Mesendoderm (in vitro differentiated cells): ENCODE results near the gene PXK.
A peak's percentile ranks its signal among the peaks of the same experiment; 100 is the strongest.

ENCODE experiments used
- DNase-seq: peaks from one replicate; pipeline ENCODE4 v3.0.0; 2013
- H2AK5ac ChIP-seq: 2 replicates; pipeline ENCODE4 v1.6.1; 2013; ENCODE audit warnings: low read length, inconsistent platforms
- H2BK120ac ChIP-seq: 2 replicates; pipeline ENCODE4 v1.6.1; 2013; ENCODE audit warnings: low read depth, mild to moderate bottlenecking, low read length, moderate library complexity, mixed read lengths
- H2BK15ac ChIP-seq: replicated peaks from 2 replicates; pipeline ENCODE4 v1.6.1; 2013; ENCODE audit warnings: low read depth, mild to moderate bottlenecking, moderate library complexity
- H2BK5ac ChIP-seq: 2 replicates; pipeline ENCODE4 v1.6.1; 2013; ENCODE audit warnings: low read length, inconsistent platforms
- H3K18ac ChIP-seq: 2 replicates; pipeline ENCODE4 v1.6.1; 2013; ENCODE audit warnings: mild to moderate bottlenecking, low read length, mixed read lengths
- H3K23ac ChIP-seq: one replicate; pipeline ENCODE4 v1.6.1; 2013; ENCODE audit warnings: low read length
- H3K27ac ChIP-seq: 2 replicates; pipeline ENCODE4 v1.5.1; 2013; ENCODE audit warnings: low read depth, mild to moderate bottlenecking, inconsistent platforms, low read length, moderate library complexity
- H3K27me3 ChIP-seq: 2 replicates; pipeline ENCODE4 v1.6.1; 2013; ENCODE audit warnings: low read length, control low read depth, mild to moderate bottlenecking, inconsistent platforms; ENCODE audit not compliant: insufficient read depth, poor library complexity
- H3K36me3 ChIP-seq: 2 replicates; pipeline ENCODE4 v1.6.1; 2013; ENCODE audit warnings: low read length, inconsistent platforms; ENCODE audit not compliant: control insufficient read depth, insufficient read depth
- H3K4ac ChIP-seq: one replicate; pipeline ENCODE4 v1.6.1; 2013; ENCODE audit warnings: low read depth, mild to moderate bottlenecking, low read length, moderate library complexity
- H3K4me1 ChIP-seq: 2 replicates; pipeline ENCODE4 v1.6.1; 2013; ENCODE audit warnings: low read depth, low read length, inconsistent platforms; ENCODE audit not compliant: control insufficient read depth
- H3K4me2 ChIP-seq: 2 replicates; pipeline ENCODE4 v1.6.1; 2013; ENCODE audit warnings: low read length
- H3K4me3 ChIP-seq: 2 replicates; pipeline ENCODE4 v1.5.1; 2013; ENCODE audit warnings: mild to moderate bottlenecking, low read length
- H3K56ac ChIP-seq: one replicate; pipeline ENCODE4 v1.6.1; 2013; ENCODE audit warnings: low read length
- H3K79me1 ChIP-seq: 2 replicates; pipeline ENCODE4 v1.6.1; 2013; ENCODE audit warnings: low read length, inconsistent platforms
- H3K79me2 ChIP-seq: 2 replicates; pipeline ENCODE4 v1.6.1; 2013; ENCODE audit warnings: mild to moderate bottlenecking, low read length; ENCODE audit not compliant: control insufficient read depth, insufficient read depth
- H3K9ac ChIP-seq: 2 replicates; pipeline ENCODE4 v1.6.1; 2013; ENCODE audit warnings: low read length, inconsistent platforms
- H4K5ac ChIP-seq: one replicate; pipeline ENCODE4 v1.6.1; 2013; ENCODE audit warnings: low read length
- H4K8ac ChIP-seq: one replicate; pipeline ENCODE4 v1.6.1; 2013; ENCODE audit warnings: low read depth, mild to moderate bottlenecking, control low read depth, low read length, moderate library complexity
- WGBS: extraction: QIAGEN DNeasy Blood & Tissue Kit; methylation state at CpG from one replicate; pipeline ENCODE4 v1.1.7; 2013; ENCODE audit warnings: low lambda C conversion rate, missing lambda C conversion rate; ENCODE audit not compliant: insufficient coverage; ENCODE audit errors: extremely low coverage; 5-methylcytosine and 5-hydroxymethylcytosine counted together

PXK gene

DNA sequence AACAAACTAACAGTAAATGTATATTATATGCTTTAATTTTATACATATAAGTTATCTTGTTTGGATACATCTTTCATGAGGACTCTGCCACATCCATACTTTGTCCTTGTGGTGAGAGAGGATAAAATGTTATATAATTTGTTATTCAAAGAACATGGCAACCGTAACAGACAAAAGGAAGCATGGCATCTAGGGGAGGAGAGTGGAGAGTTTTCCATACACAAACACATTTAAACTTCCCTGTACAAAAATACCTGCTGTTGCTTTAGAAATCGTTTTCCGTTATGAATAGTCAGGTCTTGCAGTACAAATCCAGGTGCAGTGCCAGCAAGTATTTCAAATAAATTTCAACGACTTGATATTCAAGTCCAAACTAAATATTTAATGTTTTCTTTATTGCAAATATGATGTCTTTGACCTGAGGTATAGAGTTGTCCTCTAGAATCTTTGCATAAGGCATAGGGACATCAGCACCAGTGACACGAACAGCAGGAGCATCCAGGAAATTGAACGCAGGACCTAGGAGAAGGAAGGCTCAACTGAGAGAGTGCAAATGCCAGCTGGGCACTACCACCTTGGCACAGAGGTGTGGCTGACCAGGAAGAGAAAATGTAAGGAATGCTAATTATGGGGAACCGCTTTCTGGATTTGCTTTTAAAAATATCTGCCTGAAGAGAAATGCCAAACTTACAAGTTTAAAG, 95.1 kb downstream of the PXK start:
- no peak overlapping the region for H2AK5ac ChIP-seq
- H3K9ac ChIP-seq: no peak overlapping the region
- DNase-seq: no peak
- H4K8ac ChIP-seq: no peak overlapping the region
- no peak overlapping the region for H4K5ac ChIP-seq
- no peak overlapping the region for H2BK15ac ChIP-seq
- H3K27ac ChIP-seq: no peak overlapping the region
- H2BK120ac ChIP-seq: no peak overlapping the region
- WGBS: no CpG with 5 or more reads among the region's 7 CpGs
- H3K56ac ChIP-seq: no peak overlapping the region
- H3K36me3 ChIP-seq: peaks cover 13% of the 10 kb centered on the region
- no peak overlapping the region for H3K4me2 ChIP-seq
- H3K23ac ChIP-seq: no peak overlapping the region
- no peak overlapping the region for H2BK5ac ChIP-seq
- no peak overlapping the region for H3K18ac ChIP-seq
- no peaks in the 10 kb centered on the region for H3K4me1 ChIP-seq
- no peak overlapping the region for H3K4ac ChIP-seq
- no peaks in the 10 kb centered on the region for H3K27me3 ChIP-seq
- H3K79me1 ChIP-seq: peaks cover 5% of the 10 kb centered on the region
- H3K4me3 ChIP-seq: no peak overlapping the region
- peaks cover 19% of the 10 kb centered on the region for H3K79me2 ChIP-seq

DNA sequence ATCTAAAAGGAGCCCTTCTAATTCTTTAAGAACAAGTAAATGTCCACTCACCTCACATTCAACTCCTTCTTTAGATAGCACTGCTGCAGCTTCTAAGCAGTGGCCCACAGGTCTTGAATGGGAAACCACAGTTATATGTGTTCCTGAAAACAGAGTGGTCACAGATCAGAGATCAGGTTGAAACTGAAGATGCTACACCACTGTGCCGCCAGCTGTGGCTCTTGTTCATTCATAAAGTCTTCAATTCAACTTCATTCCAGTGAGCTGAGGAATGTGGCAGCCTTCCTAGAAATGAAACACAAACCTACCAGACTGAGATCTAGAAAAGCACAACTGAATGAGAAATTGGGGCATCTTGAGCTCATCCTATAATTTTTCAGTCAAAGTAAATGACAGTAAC, 97.0 kb downstream of the PXK start:
- Histone ChIP-seq H3K18ac (no peak overlapping the region), H3K9ac (peak overlapping the region; percentile 32), H3K79me1 (peaks cover 5% of the 10 kb centered on the region), H3K56ac (no peak overlapping the region), H3K27ac (peak overlapping the region; percentile 14), H3K4ac (no peak overlapping the region), H2BK15ac (no peak overlapping the region), H4K8ac (no peak overlapping the region), H3K23ac (no peak overlapping the region), H3K36me3 (peaks cover 13% of the 10 kb centered on the region), H3K79me2 (peaks cover 26% of the 10 kb centered on the region), H3K4me1 (peaks cover 4% of the 10 kb centered on the region), H2BK120ac (no peak overlapping the region), H2AK5ac (no peak overlapping the region), H3K4me2 (no peak overlapping the region), H2BK5ac (no peak overlapping the region), H3K27me3 (no peaks in the 10 kb centered on the region), H4K5ac (no peak overlapping the region), H3K4me3 (no peak overlapping the region)
- no peak for DNase-seq
- WGBS: no CpG with 5 or more reads among the region's 1 CpG

DNA sequence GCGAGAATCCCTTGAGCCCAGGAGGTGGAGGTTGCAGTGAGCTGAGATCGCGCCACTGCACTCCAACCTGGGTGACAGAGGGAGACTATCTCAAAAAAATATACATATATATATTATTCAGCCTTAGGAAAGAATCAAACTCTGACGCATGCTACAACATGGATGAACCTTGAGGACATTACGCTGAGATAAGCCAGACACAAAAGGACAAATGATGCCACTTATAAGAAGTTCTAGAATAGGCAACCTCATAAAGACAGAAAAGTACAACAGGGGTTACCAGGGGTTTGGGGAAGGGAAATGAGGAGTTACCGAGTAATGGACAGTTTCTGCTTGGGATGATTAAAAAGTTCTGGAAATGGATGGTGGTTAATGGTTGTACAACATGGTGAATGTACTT, 100.2 kb downstream of the PXK start:
- Histone ChIP-seq H2BK15ac (no peak overlapping the region), H3K4me2 (peak overlapping the region; percentile 95), H3K23ac (no peak overlapping the region), H3K4me1 (peaks cover 8% of the 10 kb centered on the region), H3K4ac (no peak overlapping the region), H2BK120ac (no peak overlapping the region), H3K9ac (peak overlapping the region; percentile 97), H3K18ac (no peak overlapping the region), H3K27me3 (no peaks in the 10 kb centered on the region), H3K79me1 (peaks cover 5% of the 10 kb centered on the region), H3K56ac (peak overlapping the region; percentile 99), H4K5ac (no peak overlapping the region), H3K27ac (peak overlapping the region; percentile 94), H3K79me2 (peaks cover 26% of the 10 kb centered on the region), H4K8ac (no peak overlapping the region), H2BK5ac (peak overlapping the region; percentile 52), H2AK5ac (no peak overlapping the region), H3K4me3 (peak overlapping the region; percentile 94), H3K36me3 (peaks cover 13% of the 10 kb centered on the region)
- DNase-seq: no peak
- WGBS: no CpG with 5 or more reads among the region's 6 CpGs

DNA sequence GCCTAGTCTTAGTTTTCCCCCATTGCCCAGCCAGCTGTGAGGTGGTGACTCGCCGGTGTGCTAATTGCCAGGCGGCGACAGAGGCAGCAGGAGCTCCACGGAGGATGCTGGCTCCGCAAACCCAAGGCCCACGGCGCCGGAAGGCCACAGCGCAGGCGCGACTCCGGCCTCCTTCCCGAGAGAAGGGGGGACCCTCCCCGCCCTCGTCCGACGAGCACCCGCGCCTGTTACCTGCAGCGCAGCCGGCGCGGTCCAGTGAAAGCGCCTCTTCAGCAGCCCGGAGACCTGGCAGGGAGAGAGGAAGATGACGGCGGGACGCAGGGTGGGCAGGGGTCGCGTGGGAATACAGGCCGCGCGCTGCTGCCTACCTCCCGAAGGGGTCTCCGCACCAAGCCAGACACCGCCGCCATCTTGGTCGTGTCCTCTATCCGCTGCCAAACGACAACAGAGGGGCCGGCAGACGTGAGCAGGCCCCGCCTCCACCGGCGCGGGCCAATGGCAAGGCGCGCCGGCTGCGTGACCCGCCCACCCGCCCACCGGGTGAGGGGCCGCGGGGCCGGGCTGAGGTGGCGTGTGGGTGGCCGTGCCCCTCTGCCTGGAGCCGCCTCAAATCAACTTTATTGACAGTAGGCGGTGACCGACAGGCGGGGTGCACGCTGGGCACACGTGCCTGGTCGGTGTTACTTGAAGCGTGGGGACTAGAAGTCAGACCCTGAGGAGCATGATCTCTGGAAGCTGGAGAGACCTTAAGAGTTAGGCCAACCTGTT, 100.9 kb downstream of the PXK start, which contains the start of gene PDHB:
PDHB (minus strand) TSS at position 433 of the 768 bp plus-strand sequence; CDS start at position 410, 23 bp downstream.
- Histone ChIP-seq H3K18ac (peak within 1 kb of the TSS; percentile 86), H3K23ac (peak within 1 kb of the TSS; percentile 98), H3K27ac (peak within 1 kb of the TSS; percentile 97), H3K4me3 (peak within 1 kb of the TSS; percentile 94), H3K36me3 (peaks cover 11% of the 10 kb centered on the region), H3K4me2 (peak within 1 kb of the TSS; percentile 95), H3K4ac (peak within 1 kb of the TSS; percentile 40), H4K8ac (no peak within 1 kb of the TSS), H4K5ac (peak within 1 kb of the TSS; percentile 0), H2BK5ac (peak within 1 kb of the TSS; percentile 100), H2BK120ac (peak within 1 kb of the TSS; percentile 93), H3K79me2 (peaks cover 26% of the 10 kb centered on the region), H3K9ac (peak within 1 kb of the TSS; percentile 97), H2BK15ac (peak within 1 kb of the TSS; percentile 21), H3K79me1 (peaks cover 5% of the 10 kb centered on the region), H3K27me3 (no peaks in the 10 kb centered on the region), H2AK5ac (peak within 1 kb of the TSS; percentile 57), H3K4me1 (peaks cover 8% of the 10 kb centered on the region), H3K56ac (peak within 1 kb of the TSS; percentile 99)
- DNase-seq: peak; percentile 95
- no CpG with 5 or more reads among the region's 67 CpGs for WGBS

DNA sequence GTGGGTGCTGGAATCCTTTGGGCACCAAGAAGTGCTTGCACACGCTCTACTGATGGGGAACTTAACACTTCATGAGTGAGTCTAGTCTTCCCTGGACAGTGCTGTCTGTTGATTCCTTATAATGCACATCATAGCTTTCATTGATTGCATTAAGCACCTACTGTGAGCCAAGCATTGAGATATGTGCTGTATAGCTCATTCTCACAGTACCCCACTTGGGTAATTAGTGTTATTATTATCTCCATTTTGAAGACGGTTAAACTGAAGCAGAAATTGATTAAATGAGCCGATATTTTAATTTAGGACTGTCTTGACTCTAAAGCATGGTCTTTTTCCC, 101.4 kb downstream of the PXK start:
- H4K8ac ChIP-seq: no peak overlapping the region
- peak overlapping the region; percentile 21 for H2BK15ac ChIP-seq
- peak overlapping the region; percentile 80 for H3K9ac ChIP-seq
- peak overlapping the region; percentile 40 for H3K4ac ChIP-seq
- peaks cover 11% of the 10 kb centered on the region for H3K36me3 ChIP-seq
- peak overlapping the region; percentile 69 for H3K4me2 ChIP-seq
- peaks cover 8% of the 10 kb centered on the region for H3K4me1 ChIP-seq
- peak overlapping the region; percentile 57 for H2AK5ac ChIP-seq
- peak overlapping the region; percentile 86 for H3K18ac ChIP-seq
- H3K79me2 ChIP-seq: peaks cover 26% of the 10 kb centered on the region
- H3K27ac ChIP-seq: peak overlapping the region; percentile 97
- H3K79me1 ChIP-seq: peaks cover 5% of the 10 kb centered on the region
- peak overlapping the region; percentile 98 for H3K23ac ChIP-seq
- peak overlapping the region; percentile 0 for H4K5ac ChIP-seq
- no CpG with 5 or more reads among the region's 3 CpGs for WGBS
- DNase-seq: no peak
- peak overlapping the region; percentile 93 for H2BK120ac ChIP-seq
- H3K56ac ChIP-seq: peak overlapping the region; percentile 95
- H2BK5ac ChIP-seq: peak overlapping the region; percentile 100
- no peaks in the 10 kb centered on the region for H3K27me3 ChIP-seq
- no peak overlapping the region for H3K4me3 ChIP-seq
